GM23338 (cell line): ENCODE results near the gene WDR26.

Experiments
- CREB1 ChIP-seq: fragments of 250-450 bp; sonication (Bioruptor Pico); IDR thresholded peaks from 2 replicates; pipeline ENCODE4 v1.5.0; 2020; ENCODE audit warnings: low read depth, mild to moderate bottlenecking, moderate library complexity
- CTCF ChIP-seq, 2 experiments: fragments of 200-600 bp in 1 of 2; sonication (generic) in 1 of 2; conservative IDR thresholded peaks; 2 replicates each; pipeline versions ENCODE4 v1.5.1 to v1.6.1; 2016 to 2017; ENCODE audit warnings: antibody characterized with exemption in 2 of 2, low read depth in 2 of 2, mild to moderate bottlenecking in 2 of 2, moderate library complexity in 1 of 2
- EZH2 ChIP-seq: fragments of 200-600 bp; sonication (generic); IDR thresholded peaks from one replicate; pipeline ENCODE4 v1.8.0; 2017; ENCODE audit warnings: antibody characterized with exemption, mild to moderate bottlenecking, low read depth; ENCODE audit not compliant: unreplicated experiment
- JUNB ChIP-seq: IDR thresholded peaks from one replicate; pipeline ENCODE4 v1.6.1; 2016; ENCODE audit warnings: antibody characterized with exemption; ENCODE audit not compliant: unreplicated experiment
- POLR2AphosphoS5 ChIP-seq: IDR thresholded peaks from 2 replicates; pipeline ENCODE4 v1.6.1; 2016; ENCODE audit warnings: antibody characterized with exemption, low read depth
- REST ChIP-seq: IDR thresholded peaks from one replicate; pipeline ENCODE4 v1.6.1; 2018; ENCODE audit warnings: antibody characterized with exemption; ENCODE audit not compliant: unreplicated experiment
- STAT1 ChIP-seq: IDR thresholded peaks from one replicate; pipeline ENCODE4 v1.6.1; 2016; ENCODE audit warnings: antibody characterized with exemption; ENCODE audit not compliant: unreplicated experiment

- TF ChIP-seq EZH2 = no peak
- TF ChIP-seq CTCF (conservative IDR thresholded peaks at IDR 0.05; ENCODE audit: low read depth in 2 of 2) = no peak
- no peak for TF ChIP-seq CREB1 (CRISPR knock-in tag)
- TF ChIP-seq POLR2AphosphoS5 = no peak
- TF ChIP-seq JUNB = no peak
- TF ChIP-seq REST = no peak
- TF ChIP-seq STAT1 = no peak
These were observed 90.9 kb downstream of the WDR26 start for GRCh38 chr1:224343679-224344078.
